LNCaP clone FGC (cell line): ENCODE results near the gene DZIP3.

Experiments used
- DNase-seq: peaks from one replicate; pipeline ENCODE4 v3.0.0-alpha.2; 2011; ENCODE audit warnings: low read depth
- H3K4me3 ChIP-seq: 2 replicates; pipeline ENCODE4 v1.5.1; 2011; ENCODE audit warnings: mild to moderate bottlenecking, low read depth, low read length, control low read depth
- TF ChIP-seq, protein P1 (sequence below): IDR thresholded peaks from 2 replicates; pipeline ENCODE4 v1.5.1; 2012; ENCODE audit warnings: mild to moderate bottlenecking; ENCODE audit not compliant: control insufficient read depth, insufficient read depth; ENCODE audit errors: extremely low read depth

The DZIP3 gene

GRCh38 chr3:108719178-108719806, 129.8 kb downstream of the DZIP3 start:
- DNase-seq, result no peak
- TF ChIP-seq, protein P1, sequence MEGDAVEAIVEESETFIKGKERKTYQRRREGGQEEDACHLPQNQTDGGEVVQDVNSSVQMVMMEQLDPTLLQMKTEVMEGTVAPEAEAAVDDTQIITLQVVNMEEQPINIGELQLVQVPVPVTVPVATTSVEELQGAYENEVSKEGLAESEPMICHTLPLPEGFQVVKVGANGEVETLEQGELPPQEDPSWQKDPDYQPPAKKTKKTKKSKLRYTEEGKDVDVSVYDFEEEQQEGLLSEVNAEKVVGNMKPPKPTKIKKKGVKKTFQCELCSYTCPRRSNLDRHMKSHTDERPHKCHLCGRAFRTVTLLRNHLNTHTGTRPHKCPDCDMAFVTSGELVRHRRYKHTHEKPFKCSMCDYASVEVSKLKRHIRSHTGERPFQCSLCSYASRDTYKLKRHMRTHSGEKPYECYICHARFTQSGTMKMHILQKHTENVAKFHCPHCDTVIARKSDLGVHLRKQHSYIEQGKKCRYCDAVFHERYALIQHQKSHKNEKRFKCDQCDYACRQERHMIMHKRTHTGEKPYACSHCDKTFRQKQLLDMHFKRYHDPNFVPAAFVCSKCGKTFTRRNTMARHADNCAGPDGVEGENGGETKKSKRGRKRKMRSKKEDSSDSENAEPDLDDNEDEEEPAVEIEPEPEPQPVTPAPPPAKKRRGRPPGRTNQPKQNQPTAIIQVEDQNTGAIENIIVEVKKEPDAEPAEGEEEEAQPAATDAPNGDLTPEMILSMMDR, result no peak
- H3K4me3 ChIP-seq, result no peak overlapping the region

- no peak overlapping the region for H3K4me3 ChIP-seq
- DNase-seq, result no peak
- TF ChIP-seq, protein P1, result no peak
These were observed 133.2 kb downstream of the DZIP3 start for GRCh38 chr3:108722724-108723123.

DNA sequence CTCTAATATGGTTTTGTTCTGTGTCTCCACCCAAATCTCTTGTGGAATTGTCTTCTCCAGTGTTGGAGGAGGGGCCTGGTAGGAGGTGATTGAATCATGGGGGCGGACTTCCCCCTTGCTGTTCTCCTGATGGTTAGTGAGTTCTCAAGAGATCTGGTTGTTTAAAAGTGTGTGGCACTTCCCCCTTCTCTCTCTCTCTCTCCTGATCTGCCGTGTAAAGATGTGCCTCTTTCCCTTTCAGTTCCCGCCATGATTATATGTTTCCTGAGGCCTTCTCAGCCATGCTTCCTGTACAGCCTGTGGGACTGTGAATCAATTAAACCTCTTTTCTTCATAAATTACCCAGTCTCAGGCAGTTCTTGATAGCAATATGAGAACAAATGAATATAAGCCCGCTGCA, 134.6 kb downstream of the DZIP3 start:
- H3K4me3 ChIP-seq, result no peak overlapping the region
- TF ChIP-seq, protein P1, result no peak
- no peak for DNase-seq

DNA sequence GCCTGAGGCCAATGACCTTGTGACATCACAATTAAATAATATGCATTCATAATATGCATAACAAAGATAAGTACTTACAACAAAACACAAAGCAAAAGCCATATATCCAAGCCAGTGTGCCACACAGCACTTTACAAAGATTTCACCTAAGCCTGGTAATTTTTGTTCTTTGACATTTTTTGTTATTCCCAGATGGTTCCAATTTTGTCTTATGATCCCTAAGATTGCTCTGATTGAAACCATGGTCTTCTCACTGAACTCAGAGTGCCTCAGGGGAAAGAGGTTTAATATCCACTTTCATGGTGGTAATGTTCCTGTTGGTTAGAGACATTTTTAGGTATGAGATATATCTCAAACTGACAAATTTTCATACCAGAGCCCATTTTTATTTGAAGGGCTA, 138.6 kb downstream of the DZIP3 start:
- DNase-seq, result no peak
- TF ChIP-seq, protein P1, result no peak
- no peak overlapping the region for H3K4me3 ChIP-seq

- no peak for DNase-seq
- TF ChIP-seq, protein P1, result no peak
- H3K4me3 ChIP-seq, result no peak overlapping the region
These were observed 139.4 kb downstream of the DZIP3 start for GRCh38 chr3:108728934-108729333.

GRCh38 chr3:108736821-108737220, 147.3 kb downstream of the DZIP3 start:
- TF ChIP-seq, protein P1, result no peak
- no peak overlapping the region for H3K4me3 ChIP-seq
- DNase-seq, result no peak

DNA sequence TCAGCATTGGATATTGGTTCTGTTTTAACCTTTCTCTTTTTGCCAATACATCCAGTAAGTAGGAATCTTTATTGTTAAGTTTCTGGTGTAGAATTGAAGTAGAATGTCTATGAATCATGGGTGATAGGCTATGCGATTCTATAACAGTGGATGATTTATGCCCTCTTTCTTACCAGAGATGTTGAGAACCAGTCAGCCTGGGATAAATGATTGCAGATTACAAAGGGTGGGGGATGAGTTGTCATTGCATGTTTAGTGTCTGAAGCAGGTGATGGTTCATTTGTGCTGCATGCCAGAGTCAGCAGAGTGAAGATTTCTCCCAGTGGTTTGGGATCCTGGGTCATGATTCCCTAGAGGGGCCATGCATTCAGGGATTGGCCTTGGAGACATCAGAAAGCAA, 153.4 kb downstream of the DZIP3 start:
- TF ChIP-seq, protein P1, result no peak
- H3K4me3 ChIP-seq, result no peak overlapping the region
- DNase-seq, result no peak
